Left lung (tissue), 10 donors: Measurements from ENCODE around the gene PTGIS. TPM values are rescaled to one million over a fixed set of nuclear protein-coding genes. Genes with fewer than 3 reads are reported as not detected.

ENCODE experiments used
- ATAC-seq: fragments of 200-7000 bp; cut with Tn5 transposase; one replicate; pipeline ENCODE4 v1.9.1; 2020; ENCODE audit warnings: moderate library complexity
- DNase-seq, 4 donors: peaks; one replicate each; pipeline ENCODE4 v3.0.0-alpha.2; 2013 to 2020
- H3K27ac ChIP-seq, 2 donors: fragments of 200-600 bp; sonication (generic) in 1 of 2; one replicate each; pipeline versions ENCODE4 v1.5.0 to v1.8.0; 2020 to 2021
- H3K27me3 ChIP-seq, 2 donors: fragments of 200-600 bp; sonication (generic) in 1 of 2; one replicate each; pipeline versions ENCODE4 v1.5.0 to v1.8.0; 2020 to 2021
- H3K36me3 ChIP-seq, 2 donors: fragments of 200-600 bp; sonication (generic) in 1 of 2; one replicate each; pipeline versions ENCODE4 v1.5.0 to v1.8.0; 2020 to 2021
- H3K4me1 ChIP-seq, 2 donors: fragments of 200-600 bp; one replicate each; pipeline ENCODE4 v1.8.0; 2021
- H3K4me3 ChIP-seq, 2 donors: fragments of 200-600 bp; sonication (generic) in 1 of 2; one replicate each; pipeline versions ENCODE4 v1.5.0 to v1.8.0; 2020 to 2021; ENCODE audit warnings: mild to moderate bottlenecking in 1 of 2
- H3K9me3 ChIP-seq, 2 donors: fragments of 200-600 bp; sonication (generic) in 1 of 2; one replicate each; pipeline versions ENCODE4 v1.5.0 to v1.8.0; 2020 to 2021
- CTCF ChIP-seq, 2 donors: fragments of 200-600 bp; sonication (generic) in 1 of 2; IDR thresholded peaks; one replicate each; pipeline versions ENCODE4 v1.5.0 to v1.8.0; 2021; ENCODE audit warnings: antibody characterized with exemption in 2 of 2
- intact Hi-C, 2 donors: fragments of 100-400 bp; cut with DNase I; formaldehyde crosslinking; loops; one replicate each; pipeline versions ENCODE4 v1.11.2 to v1.14.2; 2022
- polyA plus RNA-seq, 6 donors: library from polyadenylated mRNA; unstranded; fragments of 120-200 nt; gene quantifications; one replicate each; pipeline ENCODE4 v1.2.1, GENCODE V29; 2013; ENCODE audit not compliant: insufficient read length in 6 of 6
- total RNA-seq, 2 donors: library from RNA; stranded (reverse); fragmentation: NEBNext Ultra II Directional; extraction: Animal tissue kit (Norgen Biotek cat#: 25700); gene quantifications; one replicate each; pipeline ENCODE4 v1.2.1, GENCODE V29; 2021
- donor health status: DM: no; HTN: yes; CAD: no.
- donor health status: DM: no; HTN: no; CAD: no.

The PTGIS gene
- total and polyA plus RNA-seq, 8 donors: 6.2 to 46.0 (median 7.0) TPM

DNA sequence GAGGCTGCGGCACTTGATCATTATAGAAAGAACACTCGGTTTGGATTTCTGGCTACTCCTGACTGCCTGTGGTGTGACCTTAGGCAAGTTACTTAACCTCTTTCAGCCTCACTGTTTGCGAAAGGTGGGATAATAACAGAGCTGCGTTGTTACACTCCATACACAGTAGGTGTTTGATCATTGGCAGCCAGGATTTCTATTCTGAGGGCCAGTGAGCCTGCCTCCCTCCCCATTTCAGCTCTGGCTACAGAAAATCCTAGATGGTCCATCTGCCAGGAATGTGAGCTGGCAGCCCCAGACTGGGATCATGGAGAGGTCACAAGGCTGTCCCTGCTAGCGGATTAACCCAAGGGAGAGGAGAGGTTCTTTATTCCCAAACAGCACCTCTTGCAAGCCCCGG is 88.2 kb downstream of the PTGIS start:
- no peak for ATAC-seq
- TF ChIP-seq CTCF (IDR thresholded peaks at IDR 0.05): no peak
- intact Hi-C loops: loop anchor here in 1 of 2 donors (10.0 kb wide), 1 partner anchor 145 kb away; no protein-coding TSS in a partner anchor
- H3K9me3 ChIP-seq: no peaks in the 10 kb centered on the region
- H3K4me1 ChIP-seq: peaks cover 0 to 18% of the 10 kb centered on the region in 2 donors
- H3K4me3 ChIP-seq: no peak overlapping the region
- no peaks in the 10 kb centered on the region for H3K36me3 ChIP-seq
- no peak for DNase-seq
- H3K27me3 ChIP-seq: peaks cover 26 to 93% of the 10 kb centered on the region in 2 donors
- H3K27ac ChIP-seq: no peak overlapping the region

- TF ChIP-seq CTCF (IDR thresholded peaks at IDR 0.05): no peak
- ATAC-seq (no peak), DNase-seq (no peak)
- H3K9me3 ChIP-seq: no peaks in the 10 kb centered on the region
- peaks cover 19 to 85% of the 10 kb centered on the region in 2 donors for H3K27me3 ChIP-seq
- no peaks in the 10 kb centered on the region for H3K36me3 ChIP-seq
- intact Hi-C loops: no loop called here
- no peak overlapping the region for H3K27ac ChIP-seq
- peaks cover 0 to 11% of the 10 kb centered on the region in 2 donors for H3K4me1 ChIP-seq
- H3K4me3 ChIP-seq: no peak overlapping the region
Observed at GRCh38 chr20:49478754-49479689, 88.9 kb downstream of the PTGIS start.

DNA sequence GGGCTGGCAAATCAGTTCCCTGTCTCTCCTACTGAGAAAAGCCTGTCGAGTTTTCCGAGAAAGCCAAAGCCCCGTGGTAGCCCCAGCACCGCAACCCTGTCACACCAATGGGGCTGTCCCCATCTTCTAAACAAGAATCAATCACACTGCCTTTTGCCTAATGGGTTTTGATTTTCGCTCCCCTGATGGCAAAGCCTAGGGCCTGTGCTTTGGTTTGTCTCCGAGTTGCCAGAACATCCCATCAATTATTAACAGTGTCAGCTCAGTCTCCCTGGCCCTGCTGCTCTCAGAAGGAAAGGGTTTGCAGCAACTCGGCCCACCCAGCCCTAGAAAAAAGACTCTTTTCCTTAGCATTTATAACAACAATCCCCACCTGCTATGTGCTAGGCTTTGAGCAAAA is 89.7 kb downstream of the PTGIS start:
- intact Hi-C loops: no loop called here
- DNase-seq (no peak), ATAC-seq (no peak)
- no peak for TF ChIP-seq CTCF (IDR thresholded peaks at IDR 0.05)
- H3K9me3 ChIP-seq: no peaks in the 10 kb centered on the region
- peaks cover 15 to 77% of the 10 kb centered on the region in 2 donors for H3K27me3 ChIP-seq
- no peaks in the 10 kb centered on the region for H3K36me3 ChIP-seq
- H3K4me1 ChIP-seq: peaks cover 0 to 7% of the 10 kb centered on the region in 2 donors
- no peak overlapping the region for H3K27ac ChIP-seq
- no peak overlapping the region for H3K4me3 ChIP-seq

DNA sequence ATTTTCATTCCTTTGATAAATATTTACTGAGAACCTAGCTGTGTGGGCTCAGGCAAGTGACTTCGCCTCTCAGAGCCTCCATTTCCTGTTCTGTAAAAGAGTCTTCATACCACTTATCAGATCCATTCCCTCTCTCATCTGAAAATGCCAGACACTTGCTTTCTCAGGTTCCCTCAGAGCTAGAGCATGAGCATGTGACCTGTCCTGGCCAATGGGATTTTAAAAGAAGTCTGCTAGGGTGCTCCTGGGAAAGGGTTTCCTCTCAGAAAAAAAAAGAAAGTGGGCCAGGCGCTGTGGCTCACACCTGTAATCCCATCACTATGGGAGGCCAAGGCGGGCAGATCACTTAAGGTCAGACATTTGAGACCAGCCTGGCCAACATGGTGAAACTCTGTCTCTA is 90.7 kb downstream of the PTGIS start:
- H3K9me3 ChIP-seq: no peaks in the 10 kb centered on the region
- H3K4me3 ChIP-seq: no peak overlapping the region
- H3K27ac ChIP-seq: no peak overlapping the region
- no peak for TF ChIP-seq CTCF (IDR thresholded peaks at IDR 0.05)
- H3K4me1 ChIP-seq: peaks cover 0 to under 1% of the 10 kb centered on the region in 2 donors
- DNase-seq (no peak), ATAC-seq (no peak)
- H3K27me3 ChIP-seq: peaks cover 4 to 67% of the 10 kb centered on the region in 2 donors
- no peaks in the 10 kb centered on the region for H3K36me3 ChIP-seq
- intact Hi-C loops: no loop called here

DNA sequence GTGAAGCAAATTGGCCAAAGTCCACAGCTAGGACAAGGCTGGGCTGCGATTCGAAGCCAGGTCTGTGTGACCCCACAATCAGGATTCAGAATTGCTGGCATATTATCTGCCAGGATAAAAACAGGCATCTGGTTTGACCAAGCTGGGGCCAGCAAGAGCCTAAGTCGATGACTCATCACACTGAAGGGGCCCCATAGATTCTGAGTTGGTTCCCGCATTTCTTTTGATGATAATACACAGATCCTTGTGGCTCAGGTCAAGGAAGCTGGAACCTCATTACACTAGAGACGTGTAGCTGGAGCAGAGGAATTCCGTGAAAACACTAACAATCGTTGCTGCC is 92.0 kb downstream of the PTGIS start:
- intact Hi-C loops: no loop called here
- Histone ChIP-seq H3K4me1 (no peaks in the 10 kb centered on the region), H3K4me3 (no peak overlapping the region), H3K9me3 (no peaks in the 10 kb centered on the region), H3K27ac (no peak overlapping the region), H3K36me3 (no peaks in the 10 kb centered on the region), H3K27me3 (peaks cover 0 to 60% of the 10 kb centered on the region in 2 donors)
- no peak for ATAC-seq
- TF ChIP-seq CTCF (IDR thresholded peaks at IDR 0.05): no peak
- DNase-seq: no peak
